Uterus (tissue), 2 donors: Measurements from ENCODE around the gene BMP8A.

Source experiments
- CTCF ChIP-seq, 4 experiments: fragments of 200-600 bp in 2 of 4; fragments of 450-650 bp in 2 of 4; sonication (generic) in 2 of 4; IDR thresholded peaks; one replicate each; pipeline ENCODE4 v1.5.1; 2016 to 2019; ENCODE audit warnings: antibody characterized with exemption in 4 of 4, mild to moderate bottlenecking in 2 of 4, moderate library complexity in 1 of 4
- POLR2A ChIP-seq, 2 donors: fragments of 450-650 bp; IDR thresholded peaks; one replicate each; pipeline ENCODE4 v1.6.1; 2016; ENCODE audit warnings: antibody characterized with exemption in 2 of 2, mild to moderate bottlenecking in 1 of 2, moderate library complexity in 1 of 2

GRCh38 chr1:39469150-39469549 is 22.3 kb upstream of the BMP8A start:
- TF ChIP-seq POLR2A (IDR thresholded peaks at IDR 0.05) (no peak), CTCF (IDR thresholded peaks at IDR 0.05) (no peak)
